GM19351 (cell line): Measurements from ENCODE around the gene C1QTNF1.

Experiments used
- ATAC-seq: cut with Tn5 transposase; IDR thresholded peaks from one replicate; pipeline ENCODE4 v1.9.1; 2021; ENCODE audit warnings: mild to moderate bottlenecking, moderate library complexity; ENCODE audit not compliant: unreplicated experiment

C1QTNF1 gene

GRCh38 chr17:78992542-78993212 lies 31.3 kb upstream of the C1QTNF1 start:
- no peak for ATAC-seq

DNA sequence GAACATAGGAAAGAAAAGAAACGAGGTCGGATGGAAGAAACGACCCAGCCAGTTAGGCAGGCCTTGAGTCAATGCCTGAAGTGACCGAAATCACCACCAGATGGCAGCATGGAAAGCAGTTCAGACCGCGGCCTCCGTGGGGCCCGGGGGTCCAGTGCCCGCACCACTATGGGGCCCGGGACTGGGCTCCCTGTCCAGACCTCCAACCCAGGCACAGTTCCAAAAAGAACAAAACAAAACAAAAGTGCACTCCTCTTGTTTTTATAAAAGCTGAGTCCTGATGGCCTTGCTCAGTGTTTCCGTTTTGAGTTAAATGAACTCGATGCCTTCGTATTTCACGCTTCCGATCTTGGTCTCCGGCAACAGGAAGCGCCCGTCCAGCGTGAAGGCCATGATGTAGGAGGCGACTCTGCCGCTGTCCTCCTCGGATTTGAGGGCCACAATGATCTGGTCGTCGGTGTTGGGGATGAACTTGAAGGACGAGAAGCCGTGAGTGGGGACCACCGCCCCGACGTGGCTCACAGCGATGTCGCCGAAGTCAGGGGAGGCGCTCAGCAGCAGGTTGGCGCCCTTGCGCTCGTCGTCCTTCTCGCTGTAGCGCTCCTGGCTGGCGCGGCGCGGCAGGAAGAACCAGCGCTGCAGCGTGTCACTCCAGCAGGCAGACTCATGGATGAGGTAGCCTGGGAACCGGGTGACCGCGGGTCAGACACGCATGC lies 30.6 kb upstream of the C1QTNF1 start:
- ATAC-seq, result no peak

GRCh38 chr17:78993981-78994671 lies 29.8 kb upstream of the C1QTNF1 start:
- ATAC-seq, result no peak

GRCh38 chr17:78995022-78995760 lies 28.8 kb upstream of the C1QTNF1 start:
- no peak for ATAC-seq

DNA sequence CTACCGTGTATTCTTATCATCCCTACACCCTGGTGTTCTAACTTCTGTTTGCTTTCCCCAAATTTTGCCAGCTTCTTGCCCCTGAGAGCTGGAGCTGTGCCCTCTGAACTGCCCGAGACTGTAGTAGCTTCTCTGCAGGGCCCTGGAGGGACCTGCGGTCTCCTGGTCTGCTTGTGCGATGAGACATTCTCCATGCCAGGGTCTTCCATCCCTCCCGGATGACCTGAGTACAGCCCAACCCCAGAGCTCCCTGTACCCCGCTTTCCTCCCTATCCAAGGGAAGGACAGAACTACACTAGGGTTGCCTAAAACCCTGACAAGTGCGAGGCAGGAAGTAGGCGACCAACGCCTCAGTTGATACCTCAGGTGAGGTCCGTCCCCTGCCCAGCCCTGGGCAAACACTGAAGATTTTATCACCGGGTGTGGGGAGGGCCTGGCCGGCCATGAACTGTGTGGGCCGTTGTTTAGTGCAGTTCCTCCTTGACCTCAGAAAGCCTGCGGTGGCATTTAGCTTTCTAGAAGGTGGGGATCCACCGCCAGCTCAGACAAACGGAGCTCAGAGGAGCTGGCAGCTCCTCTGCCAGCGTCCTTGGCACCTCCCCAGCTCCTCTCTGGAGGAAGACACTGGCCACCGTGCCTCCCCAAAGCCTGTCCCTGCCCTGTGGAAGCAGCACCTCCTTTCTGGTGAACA lies 28.1 kb upstream of the C1QTNF1 start:
- no peak for ATAC-seq

DNA sequence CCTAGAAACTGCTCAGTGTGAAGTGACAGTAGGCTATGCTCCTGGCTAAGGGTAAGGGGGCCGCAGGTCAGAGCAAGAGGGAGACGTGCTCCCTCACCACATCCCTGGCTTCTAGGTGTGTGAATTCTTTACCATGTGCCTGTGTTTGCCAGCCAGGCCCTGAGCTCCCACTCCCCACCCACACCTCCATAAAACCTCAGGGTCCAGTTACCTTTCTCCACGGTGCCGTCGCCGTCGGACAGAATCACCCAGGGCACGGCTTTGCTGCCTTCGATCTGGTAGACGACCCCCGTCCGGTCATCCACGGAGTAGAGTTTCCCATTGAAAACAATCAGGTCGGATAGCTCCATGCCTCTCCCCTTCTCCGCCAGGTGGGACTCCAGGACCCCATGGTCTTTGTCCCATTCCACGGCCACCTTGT lies 27.2 kb upstream of the C1QTNF1 start:
- no peak for ATAC-seq

- ATAC-seq, result no peak
Measured at GRCh38 chr17:78997231-78997741, 26.7 kb upstream of the C1QTNF1 start.

- ATAC-seq, result no peak
Measured at GRCh38 chr17:78997881-78998280, 26.1 kb upstream of the C1QTNF1 start.

DNA sequence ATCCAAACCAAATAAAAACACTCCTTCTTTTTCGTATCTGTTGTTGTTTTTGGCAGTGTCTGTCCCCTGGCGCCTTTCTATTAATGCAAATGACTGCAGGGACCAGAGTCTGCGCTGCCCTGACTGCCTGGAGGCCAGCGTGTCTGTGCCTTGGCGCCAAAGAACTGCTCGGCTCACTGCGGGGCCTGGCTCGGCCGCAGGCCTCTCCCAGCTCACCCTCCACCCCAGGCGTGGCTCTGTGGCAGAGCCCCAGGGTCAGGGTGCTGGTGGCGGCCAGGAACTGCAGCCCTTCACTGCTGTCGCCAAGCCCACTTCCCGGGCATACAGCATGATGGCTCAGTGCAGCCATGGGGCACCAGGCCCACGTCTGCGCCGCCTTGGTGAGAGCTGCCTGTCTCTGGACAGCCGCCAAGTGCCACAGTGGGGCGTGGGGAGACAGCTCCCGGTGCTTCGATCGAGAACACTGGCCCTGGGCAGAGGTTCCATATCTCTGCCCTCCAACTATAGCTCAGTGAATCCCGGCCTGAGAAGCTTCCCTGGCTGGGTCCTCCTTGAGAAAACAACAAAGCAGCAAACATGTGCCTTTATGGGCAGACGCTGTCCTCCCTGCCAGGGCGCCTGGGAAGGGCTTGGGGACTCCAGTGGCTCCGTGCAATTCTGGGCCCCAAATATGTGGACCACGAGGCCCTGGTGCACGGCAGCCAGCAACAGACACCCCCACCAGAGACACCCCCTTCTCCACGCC lies 25.5 kb upstream of the C1QTNF1 start:
- no peak for ATAC-seq

DNA sequence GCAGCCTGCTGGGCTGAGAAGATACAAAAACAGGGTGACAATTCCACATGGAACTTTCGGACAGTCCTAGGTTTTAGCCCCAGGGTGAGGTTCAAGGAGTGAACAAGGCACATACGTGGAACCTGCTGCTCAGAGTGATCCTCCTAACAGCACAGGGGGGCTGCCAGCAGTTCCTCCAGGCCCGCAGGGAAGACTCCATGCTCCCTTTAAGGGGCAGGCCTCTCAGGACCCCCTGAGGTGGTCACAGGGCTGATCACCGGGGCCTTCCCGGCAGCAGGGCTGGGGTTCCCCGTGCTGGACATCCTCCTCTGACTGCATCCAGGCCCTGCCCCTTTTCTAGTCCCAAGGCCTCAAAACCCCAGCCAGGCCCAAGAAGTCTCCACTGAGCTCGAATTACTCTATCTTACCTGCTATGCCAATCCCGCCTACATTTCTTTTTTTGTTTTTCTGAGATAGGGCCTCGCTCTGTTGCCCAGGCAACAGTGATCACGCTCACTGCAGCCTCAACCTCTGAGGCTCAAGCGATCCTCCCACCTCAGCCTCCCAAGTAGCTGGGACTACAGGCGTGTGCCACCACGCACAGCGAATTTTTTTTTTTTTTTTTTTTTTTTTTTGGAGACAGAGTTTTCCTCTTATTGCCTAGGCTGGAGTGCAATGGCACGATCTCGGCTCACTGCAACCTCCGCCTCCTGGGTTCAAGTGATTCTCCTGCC lies 24.8 kb upstream of the C1QTNF1 start:
- ATAC-seq, result no peak

- no peak for ATAC-seq
Measured at GRCh38 chr17:78999947-79000395, 24.0 kb upstream of the C1QTNF1 start.

GRCh38 chr17:79000396-79001189 lies 23.4 kb upstream of the C1QTNF1 start:
- ATAC-seq, result no peak

DNA sequence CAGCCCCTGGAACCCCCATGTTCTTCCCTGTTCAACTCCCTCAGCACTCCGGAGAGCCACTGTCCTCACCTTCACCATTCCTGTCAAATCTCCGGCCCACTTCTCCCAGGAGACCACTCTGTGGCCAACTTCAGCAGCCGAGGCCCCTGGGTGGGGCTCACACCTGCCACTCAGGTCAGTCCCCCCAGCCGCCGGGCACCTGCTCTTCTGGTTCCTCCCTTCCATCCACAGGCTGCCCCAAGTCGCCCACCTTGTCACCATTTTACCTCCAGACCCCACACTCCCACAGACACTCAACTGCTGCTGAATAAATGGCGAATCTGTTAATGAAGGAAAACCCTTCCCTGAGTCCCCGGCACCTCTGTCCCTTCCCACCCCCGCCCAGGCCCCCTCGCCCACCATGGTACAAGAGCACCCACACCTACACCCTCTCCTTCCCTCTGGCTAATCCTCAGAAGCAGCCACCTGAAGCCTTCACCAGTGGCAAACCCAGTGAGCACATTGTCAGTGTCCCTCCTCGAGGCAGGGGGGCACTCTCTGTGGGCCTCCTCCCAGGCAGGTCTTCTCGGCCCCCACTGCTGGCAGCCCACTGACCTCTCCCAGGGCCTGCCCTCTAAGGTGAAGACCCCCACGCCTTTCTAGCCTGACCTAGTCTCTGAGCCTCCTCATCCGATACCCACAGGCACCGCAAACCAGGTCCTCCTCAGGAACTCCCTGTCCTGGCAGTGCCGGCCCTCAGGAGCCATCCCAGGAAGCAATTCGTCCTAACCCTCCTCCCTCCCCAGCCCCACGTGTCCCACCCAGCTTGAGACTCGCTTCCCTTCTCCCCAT lies 22.6 kb upstream of the C1QTNF1 start:
- no peak for ATAC-seq

DNA sequence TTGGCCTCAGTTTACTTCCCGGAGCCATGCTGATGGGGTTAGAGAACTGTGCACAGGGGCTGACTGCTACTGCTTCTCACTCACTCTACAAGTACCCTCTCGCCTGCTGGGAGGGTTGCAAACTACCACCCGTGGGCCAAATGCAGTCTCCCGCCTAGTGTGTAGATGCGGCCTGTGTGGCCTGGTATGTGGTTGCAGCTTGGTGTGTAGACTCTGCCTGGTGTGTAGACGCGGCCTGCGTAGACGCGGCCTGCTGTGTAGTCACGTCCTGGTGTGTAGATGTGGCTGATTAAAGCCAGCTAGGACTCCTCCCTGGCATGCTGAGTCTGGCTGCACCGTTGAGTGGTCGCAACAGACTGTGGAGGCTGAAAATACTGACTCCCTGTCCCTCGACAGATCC lies 21.7 kb upstream of the C1QTNF1 start:
- no peak for ATAC-seq

DNA sequence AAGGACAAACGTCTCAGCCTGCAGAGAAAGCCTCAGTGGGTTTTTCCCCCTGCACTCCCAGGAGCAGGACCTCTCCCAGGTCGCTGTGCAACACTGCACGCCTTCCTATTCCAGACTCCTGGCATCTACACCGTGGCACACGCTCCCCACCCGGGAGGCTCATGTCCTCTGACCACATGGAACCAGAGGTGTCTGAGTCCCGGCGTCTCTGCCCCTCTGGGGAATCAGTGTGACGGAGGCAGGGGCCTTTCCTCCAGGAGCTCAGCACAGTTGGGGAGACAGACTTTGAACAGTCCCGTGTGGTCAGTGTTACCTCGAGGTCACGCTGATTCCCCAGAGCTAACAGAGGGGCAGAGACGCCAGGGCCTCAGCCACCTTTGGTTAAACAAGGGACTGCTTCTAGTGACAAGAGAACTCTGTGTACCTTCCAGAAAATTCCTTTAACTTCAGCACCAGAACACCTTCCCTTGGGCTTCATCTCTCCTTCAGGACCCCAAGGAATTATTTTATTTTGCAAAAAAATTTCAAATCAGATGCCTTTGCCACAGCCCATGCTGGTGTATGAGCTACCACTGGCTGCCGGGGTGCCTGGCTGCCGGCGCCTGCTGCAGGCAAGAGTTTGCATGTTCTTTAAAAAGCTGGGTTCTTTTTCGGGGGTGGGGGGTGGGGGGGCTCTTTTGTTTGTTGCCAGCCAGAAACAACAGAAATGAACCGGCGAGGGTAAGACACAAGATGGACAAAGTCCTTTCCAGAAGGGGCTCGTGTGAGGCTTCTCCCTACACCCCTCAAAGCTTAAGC lies 21.0 kb upstream of the C1QTNF1 start:
- ATAC-seq, result no peak

DNA sequence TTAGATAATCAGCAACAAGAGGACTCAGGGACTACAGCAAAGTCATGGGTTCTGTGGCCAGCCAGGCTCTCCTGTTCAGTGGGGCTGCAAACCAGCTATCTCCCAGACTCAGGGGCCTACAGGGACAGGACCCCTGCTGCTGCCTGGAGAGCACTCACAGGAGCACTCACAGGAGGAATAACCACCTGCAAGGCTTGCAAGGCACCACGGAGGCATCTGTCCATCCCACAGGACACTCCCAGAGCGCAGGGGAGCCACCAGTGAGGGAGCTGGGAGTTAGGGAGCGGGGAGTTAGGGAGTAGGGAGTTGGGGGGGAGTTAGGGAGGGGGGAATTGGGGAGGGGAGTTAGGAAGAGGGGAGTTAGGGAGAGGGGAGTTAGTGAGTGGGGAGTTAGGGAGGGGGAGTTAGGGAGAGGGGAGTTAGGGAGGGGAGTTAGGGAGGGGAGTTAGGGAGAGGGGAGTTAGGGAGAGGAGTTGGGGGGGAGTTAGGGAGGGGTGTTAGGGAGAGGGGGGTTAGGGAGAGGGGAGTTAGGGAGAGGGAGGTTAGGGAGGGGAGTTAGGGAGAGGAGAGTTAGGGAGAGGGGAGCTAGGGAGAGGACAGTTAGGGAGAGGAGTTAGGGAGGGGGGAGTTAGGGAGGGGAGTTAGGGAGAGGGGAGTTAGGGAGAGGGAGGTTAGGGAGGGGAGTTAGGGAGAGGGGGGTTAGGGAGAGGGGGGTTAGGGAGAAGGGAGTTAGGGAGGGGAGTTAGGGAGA lies 20.1 kb upstream of the C1QTNF1 start:
- no peak for ATAC-seq
